ENCODE measurements around the gene SUCLG2.

GRCh38 chr3:67558426-67558825 lies 96.0 kb downstream of the SUCLG2 start:
- TF ChIP-seq EZH2 (IDR thresholded peaks at IDR 0.05) = no peak
- TF ChIP-seq CTCF (IDR thresholded peaks at IDR 0.05) = no peak
